HG02588 (cell line): Measurements from ENCODE around the gene MAP6.
"Not testable (repeated sequence)": the region's sequence is repeated elsewhere in the genome, so short reads cannot be mapped to it uniquely, and the experiment has no call there.

ENCODE experiments used
- ATAC-seq: cut with Tn5 transposase; IDR thresholded peaks from one replicate; pipeline ENCODE4 v1.9.1; 2021; ENCODE audit warnings: mild to moderate bottlenecking, moderate library complexity; ENCODE audit not compliant: unreplicated experiment

Gene MAP6

GRCh38 chr11:75593286-75593915 lies 75.4 kb downstream of the MAP6 start:
- no peak for ATAC-seq

DNA sequence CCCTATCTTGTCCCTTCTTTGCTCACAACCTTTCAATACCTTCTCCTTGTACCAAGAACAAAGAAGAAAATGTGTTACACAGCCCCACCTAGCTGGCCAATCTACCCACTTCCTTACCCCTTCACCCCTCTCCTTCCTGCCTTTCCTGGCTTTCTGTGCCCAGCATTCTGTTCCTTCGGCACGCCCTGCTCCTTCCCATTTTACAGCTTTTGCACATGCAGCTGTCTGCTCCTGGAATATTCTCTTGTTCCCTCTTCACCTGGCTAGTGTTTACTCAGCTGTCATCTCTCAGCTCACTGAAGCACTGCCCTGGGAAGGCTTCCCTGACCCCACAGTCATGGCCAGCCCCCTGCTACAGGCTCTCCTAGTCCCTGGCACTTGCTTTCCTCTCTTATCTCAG lies 76.1 kb downstream of the MAP6 start:
- ATAC-seq = no peak

- ATAC-seq = no peak
Observed at GRCh38 chr11:75591966-75592365, 76.9 kb downstream of the MAP6 start.

GRCh38 chr11:75591371-75591770 lies 77.5 kb downstream of the MAP6 start:
- ATAC-seq = no peak

DNA sequence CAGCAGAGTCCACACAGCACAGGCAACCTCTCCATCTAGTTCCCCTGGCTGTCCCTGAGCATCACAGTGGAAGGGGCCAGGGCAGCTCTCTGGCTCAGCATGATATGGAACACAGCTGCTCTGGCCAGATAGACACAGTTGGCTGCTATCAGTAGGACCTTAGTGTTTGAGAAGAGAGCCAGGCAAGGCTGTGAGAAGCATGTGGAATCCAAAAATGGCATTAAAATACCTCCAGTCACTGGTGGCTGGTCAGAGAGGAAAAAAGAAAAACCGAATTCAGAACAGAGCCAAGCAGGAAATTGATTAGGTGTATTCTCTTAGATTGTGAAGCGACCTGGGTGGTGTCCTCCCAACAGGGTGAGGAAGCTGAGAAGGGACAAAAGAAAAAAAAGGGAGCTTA lies 78.9 kb downstream of the MAP6 start:
- ATAC-seq = no peak

DNA sequence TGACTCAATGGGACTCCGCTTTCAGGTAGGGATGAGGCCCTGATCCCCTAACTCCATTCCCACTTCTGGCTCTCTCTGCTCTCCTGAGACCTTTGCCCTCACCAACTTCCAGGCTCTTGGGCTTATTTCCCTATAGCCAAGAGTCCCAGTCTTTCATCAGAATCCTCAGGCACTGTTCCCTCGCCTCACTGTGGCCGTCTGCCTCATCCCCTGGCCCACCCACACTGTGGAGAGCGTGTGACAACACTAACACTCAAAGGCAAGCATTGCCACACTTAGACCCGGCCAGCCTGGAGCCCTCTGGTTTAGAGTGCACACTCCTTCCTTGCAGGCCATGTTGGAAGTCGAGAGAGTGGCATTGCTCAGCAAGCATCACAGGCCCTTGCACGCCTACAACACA lies 79.8 kb downstream of the MAP6 start:
- ATAC-seq = no peak

DNA sequence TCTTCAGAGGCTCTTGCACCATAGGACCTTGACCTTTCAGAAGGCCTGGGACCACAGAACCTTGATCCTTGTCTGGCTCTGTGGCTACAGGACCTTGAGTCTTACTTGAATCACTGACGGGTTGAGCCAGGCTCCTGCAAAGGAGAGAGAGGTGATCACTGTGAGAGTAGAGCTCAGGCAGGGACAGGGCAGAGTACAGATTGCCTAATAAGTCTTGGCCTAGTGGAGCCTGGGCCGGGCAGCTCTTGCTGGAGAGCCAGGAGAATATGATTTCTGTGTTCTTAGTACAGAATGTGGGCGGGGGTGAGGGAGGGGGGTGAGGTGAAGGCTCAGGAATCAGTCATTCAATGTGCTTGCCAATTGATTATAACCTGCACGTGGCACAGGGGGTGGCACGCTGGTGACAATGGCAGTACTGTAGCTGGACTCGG lies 80.8 kb downstream of the MAP6 start:
- no peak for ATAC-seq

- ATAC-seq = no peak
Observed at GRCh38 chr11:75586395-75586794, 82.4 kb downstream of the MAP6 start.

DNA sequence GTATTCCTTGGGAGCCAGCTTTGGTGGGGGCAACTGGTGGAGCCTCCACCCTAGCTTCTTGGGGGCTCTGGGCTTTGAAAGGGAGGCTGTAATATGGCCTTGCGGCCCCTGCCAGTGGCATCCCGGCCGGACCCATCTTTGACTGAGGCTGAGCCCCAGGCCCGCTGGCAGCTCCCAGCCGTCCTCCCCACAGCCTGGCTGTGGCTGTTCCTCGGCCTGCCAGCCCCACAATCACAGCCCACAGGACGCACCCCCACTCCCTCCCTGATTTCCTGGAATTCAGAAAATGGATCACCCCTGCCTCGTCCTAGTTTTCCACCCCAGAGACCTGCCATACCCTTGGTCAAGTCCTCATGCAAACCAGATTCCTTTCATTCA lies 83.6 kb downstream of the MAP6 start:
- no peak for ATAC-seq

GRCh38 chr11:75584659-75585292 lies 84.1 kb downstream of the MAP6 start:
- ATAC-seq = not testable (repeated sequence)

- ATAC-seq = no peak
Observed at GRCh38 chr11:75583718-75584658, 84.8 kb downstream of the MAP6 start.

DNA sequence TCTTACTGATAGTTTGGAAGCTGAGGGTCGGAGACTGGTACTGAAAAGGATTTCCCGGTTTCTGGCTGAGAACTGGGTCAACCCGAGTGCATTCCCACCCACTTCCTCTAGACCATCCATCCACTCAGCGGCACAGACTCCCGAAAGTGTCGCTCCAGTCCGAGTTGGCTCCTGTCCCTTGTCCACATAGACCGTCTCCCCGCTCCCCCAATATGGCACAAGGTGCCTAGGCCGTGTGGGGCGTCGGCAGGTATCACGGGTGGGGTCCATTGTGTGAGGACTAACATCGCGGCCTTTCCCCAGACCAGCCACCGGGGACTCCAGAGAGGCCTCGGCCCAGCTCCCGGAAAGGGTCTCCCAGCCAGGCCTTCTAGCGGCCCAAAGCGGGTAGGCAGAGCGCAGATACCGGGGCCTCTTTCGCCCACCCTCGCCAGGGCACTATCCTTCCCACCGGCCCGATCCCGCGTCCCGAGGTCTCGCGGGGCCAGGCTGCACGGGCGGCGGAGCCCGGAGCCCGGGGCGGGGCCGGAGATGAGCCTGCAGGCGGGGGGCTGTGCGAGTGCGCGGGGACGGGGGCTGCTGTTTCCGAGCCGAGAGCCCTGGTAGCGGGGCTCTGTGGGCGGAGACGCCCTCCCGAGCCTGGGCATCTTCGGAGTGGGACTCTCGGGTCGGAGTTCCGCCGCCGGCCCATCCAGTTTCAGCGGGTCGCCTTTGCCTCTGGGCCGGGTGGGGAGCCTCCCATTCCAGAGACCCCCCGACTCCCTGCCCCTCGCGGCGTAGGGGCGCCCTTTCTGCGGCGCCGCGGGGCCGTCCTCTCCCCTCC lies 85.7 kb downstream of the MAP6 start:
- no peak for ATAC-seq

DNA sequence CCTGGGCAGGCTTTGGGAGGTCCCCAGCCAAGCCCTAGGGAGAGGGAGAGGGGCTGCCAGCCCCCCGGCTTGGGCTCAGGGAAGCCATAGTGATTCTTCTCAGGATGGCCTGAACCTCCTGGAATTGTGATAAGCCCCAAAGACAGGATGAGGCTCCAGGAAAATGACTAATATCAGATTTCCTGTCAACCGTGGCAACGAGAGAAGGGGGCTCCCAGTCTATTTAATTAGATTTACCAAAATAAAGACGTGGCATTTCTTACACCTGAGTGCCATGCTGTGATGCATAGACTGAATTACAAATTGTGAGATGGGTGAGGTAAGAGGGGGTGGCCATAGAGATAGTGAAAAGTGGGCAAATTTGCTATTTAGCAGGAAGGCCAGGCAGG lies 86.3 kb downstream of the MAP6 start:
- ATAC-seq = no peak

- no peak for ATAC-seq
Observed at GRCh38 chr11:75579841-75580240, 89.0 kb downstream of the MAP6 start.

GRCh38 chr11:75578977-75579376 lies 89.9 kb downstream of the MAP6 start:
- ATAC-seq = no peak

DNA sequence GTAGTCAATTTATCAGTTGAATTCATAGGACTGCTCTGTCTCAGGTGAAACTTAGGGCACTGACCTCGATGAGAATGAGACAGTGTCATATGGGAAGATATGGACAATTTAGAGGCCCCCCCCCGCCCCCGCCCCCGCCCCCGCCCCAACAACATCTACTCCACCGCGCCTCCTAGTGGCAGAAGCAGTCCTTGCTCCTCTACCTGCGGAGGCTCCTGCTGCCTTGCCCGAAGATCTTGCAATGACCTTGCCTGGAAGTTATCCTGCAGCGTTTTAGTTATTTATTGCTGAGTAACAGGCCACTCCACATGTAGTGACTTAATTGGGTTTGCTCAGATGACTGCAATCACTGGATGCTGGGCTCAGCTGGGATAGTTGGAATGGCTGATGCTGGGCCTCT lies 91.6 kb downstream of the MAP6 start:
- no peak for ATAC-seq

DNA sequence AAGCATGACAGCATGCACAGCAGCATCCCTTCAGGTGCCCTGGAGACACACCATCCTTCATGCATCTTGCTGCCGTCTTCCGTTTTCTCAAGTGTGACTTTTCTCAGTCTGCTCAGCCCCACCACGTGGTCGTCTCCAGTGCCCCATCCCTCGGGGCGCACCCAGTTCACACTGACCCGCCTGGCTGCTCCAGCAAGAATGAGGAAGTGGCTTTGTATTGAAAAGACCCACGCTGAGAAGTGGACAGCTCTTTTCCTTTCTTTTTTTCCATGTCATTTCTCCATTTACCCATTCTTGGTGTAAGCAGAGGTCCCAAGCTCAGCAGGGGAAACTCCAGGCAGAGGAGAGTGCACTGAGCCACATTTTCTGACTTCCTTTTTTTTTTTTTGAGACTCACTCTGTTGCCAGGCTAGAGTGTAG lies 92.3 kb downstream of the MAP6 start:
- no peak for ATAC-seq

DNA sequence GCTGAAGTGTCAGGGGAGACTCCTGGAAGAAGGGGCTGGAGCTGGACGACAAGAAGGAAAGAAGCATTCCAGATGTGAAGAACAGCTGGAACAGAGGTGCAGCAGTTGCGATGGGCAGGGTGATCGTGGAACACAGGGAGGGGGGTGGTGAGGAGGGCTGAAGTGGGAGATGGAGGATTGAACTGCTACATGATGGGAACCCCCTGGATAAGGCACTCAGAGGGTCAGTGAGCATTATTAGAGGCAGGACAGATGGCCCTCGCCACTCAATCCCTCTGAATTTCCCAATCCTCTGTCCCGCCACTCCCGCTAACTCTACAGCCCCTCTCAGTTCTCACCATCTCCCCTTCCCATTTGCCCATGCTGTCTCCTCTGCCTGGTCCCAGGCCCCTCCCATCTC lies 92.8 kb downstream of the MAP6 start:
- no peak for ATAC-seq

- no peak for ATAC-seq
Observed at GRCh38 chr11:75574698-75575602, 93.9 kb downstream of the MAP6 start.

DNA sequence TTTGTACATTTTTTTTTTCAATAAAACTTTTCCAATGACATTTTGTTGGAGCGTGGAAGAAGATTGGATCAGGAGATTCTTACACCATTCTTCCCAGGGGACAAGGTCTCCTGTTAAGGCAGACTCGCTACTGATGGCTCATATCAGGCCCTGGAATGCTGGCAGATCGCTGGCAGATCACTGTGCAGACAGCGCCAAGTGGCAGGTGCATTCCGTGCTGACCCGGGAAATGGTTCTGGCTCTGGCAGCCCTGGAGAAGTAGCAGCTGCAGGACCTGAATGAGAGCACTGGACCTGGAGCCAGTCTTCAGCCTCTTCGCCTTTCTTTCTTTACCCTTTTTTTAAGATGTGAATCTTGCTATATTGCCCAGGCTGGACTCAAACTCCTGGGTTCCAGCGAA lies 96.1 kb downstream of the MAP6 start:
- no peak for ATAC-seq
